HL-60 (cell line): ENCODE measurements around the gene COMMD1.

ENCODE experiments used
- CTCF ChIP-seq: IDR thresholded peaks from one replicate; pipeline ENCODE4 v1.5.1; 2011; ENCODE audit warnings: low read length, control low read depth, inconsistent platforms; ENCODE audit not compliant: insufficient read depth
- GABPA ChIP-seq: IDR thresholded peaks from 2 replicates; pipeline ENCODE4 v1.6.1; 2012; ENCODE audit warnings: low read depth
- POLR2AphosphoS5 ChIP-seq: IDR thresholded peaks from 2 replicates; pipeline ENCODE4 v1.6.1; 2012; ENCODE audit warnings: low read depth
- SPI1 ChIP-seq: IDR thresholded peaks from 2 replicates; pipeline ENCODE4 v1.6.1; 2012; ENCODE audit warnings: low read depth, mild to moderate bottlenecking, borderline replicate concordance
- TF ChIP-seq, protein P1 (sequence below): IDR thresholded peaks from 2 replicates; pipeline ENCODE4 v1.6.1; 2012; ENCODE audit warnings: low read depth; ENCODE audit not compliant: insufficient replicate concordance

DNA sequence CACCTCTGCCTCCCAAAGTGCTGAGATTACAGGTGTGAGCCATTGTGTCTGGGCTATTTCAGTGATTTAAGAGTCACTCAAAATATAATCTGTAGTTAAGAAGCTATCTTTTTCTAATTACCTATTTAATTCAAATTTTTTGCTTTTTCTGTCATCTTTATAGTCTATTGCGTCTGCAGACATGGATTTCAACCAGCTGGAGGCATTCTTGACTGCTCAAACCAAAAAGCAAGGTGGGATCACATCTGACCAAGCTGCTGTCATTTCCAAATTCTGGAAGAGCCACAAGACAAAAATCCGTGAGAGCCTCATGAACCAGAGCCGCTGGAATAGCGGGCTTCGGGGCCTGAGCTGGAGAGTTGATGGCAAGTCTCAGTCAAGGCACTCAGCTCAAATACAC, 95.1 kb downstream of the COMMD1 start:
- TF ChIP-seq SPI1 = no peak
- TF ChIP-seq CTCF = no peak
- no peak for TF ChIP-seq POLR2AphosphoS5
- TF ChIP-seq GABPA = no peak
- TF ChIP-seq, protein P1, sequence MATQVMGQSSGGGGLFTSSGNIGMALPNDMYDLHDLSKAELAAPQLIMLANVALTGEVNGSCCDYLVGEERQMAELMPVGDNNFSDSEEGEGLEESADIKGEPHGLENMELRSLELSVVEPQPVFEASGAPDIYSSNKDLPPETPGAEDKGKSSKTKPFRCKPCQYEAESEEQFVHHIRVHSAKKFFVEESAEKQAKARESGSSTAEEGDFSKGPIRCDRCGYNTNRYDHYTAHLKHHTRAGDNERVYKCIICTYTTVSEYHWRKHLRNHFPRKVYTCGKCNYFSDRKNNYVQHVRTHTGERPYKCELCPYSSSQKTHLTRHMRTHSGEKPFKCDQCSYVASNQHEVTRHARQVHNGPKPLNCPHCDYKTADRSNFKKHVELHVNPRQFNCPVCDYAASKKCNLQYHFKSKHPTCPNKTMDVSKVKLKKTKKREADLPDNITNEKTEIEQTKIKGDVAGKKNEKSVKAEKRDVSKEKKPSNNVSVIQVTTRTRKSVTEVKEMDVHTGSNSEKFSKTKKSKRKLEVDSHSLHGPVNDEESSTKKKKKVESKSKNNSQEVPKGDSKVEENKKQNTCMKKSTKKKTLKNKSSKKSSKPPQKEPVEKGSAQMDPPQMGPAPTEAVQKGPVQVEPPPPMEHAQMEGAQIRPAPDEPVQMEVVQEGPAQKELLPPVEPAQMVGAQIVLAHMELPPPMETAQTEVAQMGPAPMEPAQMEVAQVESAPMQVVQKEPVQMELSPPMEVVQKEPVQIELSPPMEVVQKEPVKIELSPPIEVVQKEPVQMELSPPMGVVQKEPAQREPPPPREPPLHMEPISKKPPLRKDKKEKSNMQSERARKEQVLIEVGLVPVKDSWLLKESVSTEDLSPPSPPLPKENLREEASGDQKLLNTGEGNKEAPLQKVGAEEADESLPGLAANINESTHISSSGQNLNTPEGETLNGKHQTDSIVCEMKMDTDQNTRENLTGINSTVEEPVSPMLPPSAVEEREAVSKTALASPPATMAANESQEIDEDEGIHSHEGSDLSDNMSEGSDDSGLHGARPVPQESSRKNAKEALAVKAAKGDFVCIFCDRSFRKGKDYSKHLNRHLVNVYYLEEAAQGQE = no peak
